HG02884 (cell line): Measurements from ENCODE around the gene ICAM4.
"Not testable (repeated sequence)": the region's sequence is repeated elsewhere in the genome, so short reads cannot be mapped to it uniquely, and the experiment has no call there.

ENCODE experiments used
- ATAC-seq: cut with Tn5 transposase; IDR thresholded peaks from one replicate; pipeline ENCODE4 v1.9.1; 2021; ENCODE audit warnings: mild to moderate bottlenecking, moderate library complexity; ENCODE audit not compliant: unreplicated experiment

Gene ICAM4

DNA sequence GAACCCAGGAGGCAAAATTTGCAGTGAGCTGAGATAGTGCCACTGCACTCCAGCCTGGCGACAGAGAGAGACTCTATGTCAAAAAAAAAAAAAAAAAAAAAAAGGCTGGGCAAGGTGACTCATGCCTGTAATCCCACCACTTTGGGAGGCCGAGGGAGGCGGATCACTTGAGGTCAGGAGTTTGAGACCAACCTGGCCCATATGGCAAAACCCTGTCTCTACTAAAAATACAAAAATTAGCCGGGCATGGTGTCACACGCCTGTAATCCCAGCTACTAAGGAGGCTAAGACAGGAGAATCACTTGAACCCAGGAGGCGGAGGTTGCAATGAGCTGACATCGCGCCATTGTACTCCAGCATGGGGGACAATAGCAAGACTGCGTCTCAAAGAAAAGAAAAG, 50.0 kb downstream of the ICAM4 start:
- not testable (repeated sequence) for ATAC-seq
